ENCODE measurements around the gene DPF3.

Gene DPF3

DNA sequence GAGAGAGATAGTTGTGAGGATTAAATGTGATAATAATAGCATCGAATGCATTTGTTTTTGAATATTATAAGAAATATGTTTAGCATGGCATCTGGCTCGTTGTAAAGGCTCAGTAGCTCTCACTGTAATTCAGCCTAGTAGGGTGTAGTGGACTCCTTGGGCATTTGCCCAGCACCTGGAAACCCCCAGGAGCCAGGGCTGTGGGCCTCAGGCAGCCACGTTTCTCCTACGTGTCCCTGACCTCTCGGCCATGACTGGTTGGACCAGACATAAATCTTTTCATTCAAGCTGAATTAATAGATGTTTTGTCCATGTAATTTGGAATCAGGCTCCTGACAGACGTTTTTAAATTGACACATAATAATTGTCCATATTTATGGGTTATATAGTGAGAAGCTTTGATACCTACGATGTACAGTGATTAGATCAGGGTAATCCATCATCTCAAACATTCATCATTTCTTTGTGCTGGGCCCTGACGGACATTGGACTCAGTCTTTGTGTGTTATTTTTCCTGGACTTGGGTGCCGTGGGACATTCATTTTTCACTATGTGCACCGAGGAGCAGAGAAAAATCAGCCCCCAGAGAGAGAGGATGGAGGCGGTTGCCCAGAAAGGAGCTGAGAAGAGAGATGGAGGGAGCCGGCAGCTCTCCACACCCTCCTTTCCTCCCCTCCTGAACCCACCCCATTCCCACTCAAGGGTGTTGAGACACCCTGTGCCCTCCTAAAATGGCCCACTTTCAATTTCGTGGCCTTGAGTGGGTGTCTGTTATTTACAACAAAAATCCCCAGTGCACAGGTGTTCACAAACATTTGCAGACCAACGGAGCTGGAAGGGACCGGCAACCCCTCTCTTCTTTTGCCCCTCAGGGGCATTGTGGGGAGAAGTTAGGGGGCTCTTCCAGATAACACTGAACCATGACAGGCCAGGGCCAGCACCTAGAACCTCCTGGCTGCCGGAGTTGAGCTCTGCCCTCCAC lies 296.4 kb downstream of the DPF3 start:
- no peak overlapping the region for H3K4me3 ChIP-seq (ENCODE audit: low read length)
- DNase-seq (ENCODE audit: low read depth) = no peak
- TF ChIP-seq, protein P1, sequence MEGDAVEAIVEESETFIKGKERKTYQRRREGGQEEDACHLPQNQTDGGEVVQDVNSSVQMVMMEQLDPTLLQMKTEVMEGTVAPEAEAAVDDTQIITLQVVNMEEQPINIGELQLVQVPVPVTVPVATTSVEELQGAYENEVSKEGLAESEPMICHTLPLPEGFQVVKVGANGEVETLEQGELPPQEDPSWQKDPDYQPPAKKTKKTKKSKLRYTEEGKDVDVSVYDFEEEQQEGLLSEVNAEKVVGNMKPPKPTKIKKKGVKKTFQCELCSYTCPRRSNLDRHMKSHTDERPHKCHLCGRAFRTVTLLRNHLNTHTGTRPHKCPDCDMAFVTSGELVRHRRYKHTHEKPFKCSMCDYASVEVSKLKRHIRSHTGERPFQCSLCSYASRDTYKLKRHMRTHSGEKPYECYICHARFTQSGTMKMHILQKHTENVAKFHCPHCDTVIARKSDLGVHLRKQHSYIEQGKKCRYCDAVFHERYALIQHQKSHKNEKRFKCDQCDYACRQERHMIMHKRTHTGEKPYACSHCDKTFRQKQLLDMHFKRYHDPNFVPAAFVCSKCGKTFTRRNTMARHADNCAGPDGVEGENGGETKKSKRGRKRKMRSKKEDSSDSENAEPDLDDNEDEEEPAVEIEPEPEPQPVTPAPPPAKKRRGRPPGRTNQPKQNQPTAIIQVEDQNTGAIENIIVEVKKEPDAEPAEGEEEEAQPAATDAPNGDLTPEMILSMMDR (IDR thresholded peaks at IDR 0.05; ENCODE audit: insufficient read depth, low read depth, low read length, missing control alignments) = no peak

DNA sequence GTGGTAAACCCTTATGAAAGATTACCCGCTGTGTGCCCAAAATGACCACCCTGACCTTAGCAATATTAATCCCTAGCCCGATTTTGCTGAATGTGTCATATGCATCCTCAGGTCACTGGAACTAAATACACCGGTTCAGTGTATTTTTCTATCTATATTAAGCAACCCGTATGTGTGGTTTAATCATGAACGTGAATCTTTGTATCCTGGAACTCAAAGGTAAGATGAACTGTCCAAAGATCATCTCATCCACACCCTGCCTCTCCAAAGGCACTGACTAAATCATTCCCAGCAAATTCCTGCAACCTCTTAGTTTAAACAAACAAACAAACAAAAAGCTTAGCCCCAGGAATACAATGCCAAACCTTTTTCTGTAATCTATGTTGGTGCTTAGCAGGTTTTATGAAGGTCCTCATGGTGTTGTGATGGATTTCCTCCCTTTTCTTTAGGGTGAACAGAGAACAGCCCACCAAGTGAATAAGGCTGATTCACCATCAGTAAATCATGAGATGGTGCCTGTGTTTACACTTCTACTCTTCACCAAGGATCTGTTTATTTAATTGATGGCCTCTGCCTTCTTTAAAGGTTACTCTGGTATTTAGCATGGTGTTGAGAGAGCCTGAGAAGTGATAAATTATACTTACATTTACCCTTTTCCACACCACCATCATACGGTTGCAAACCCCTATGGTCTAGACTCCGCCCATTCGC lies 298.6 kb downstream of the DPF3 start:
- TF ChIP-seq, protein P1 (IDR thresholded peaks at IDR 0.05; ENCODE audit: insufficient read depth, low read depth, low read length, missing control alignments) = no peak

GRCh38 chr14:72594099-72594901 lies 299.6 kb downstream of the DPF3 start:
- H3K4me3 ChIP-seq (ENCODE audit: low read length) = no peak overlapping the region
- DNase-seq (ENCODE audit: low read depth) = no peak
- TF ChIP-seq, protein P1 (IDR thresholded peaks at IDR 0.05; ENCODE audit: insufficient read depth, low read depth, low read length, missing control alignments) = no peak

More for the DNA sequence above, 298.6 kb downstream of the DPF3 start:
- DNase-seq (ENCODE audit: low read depth) = no peak
- H3K4me3 ChIP-seq (ENCODE audit: low read length) = no peak overlapping the region

DNA sequence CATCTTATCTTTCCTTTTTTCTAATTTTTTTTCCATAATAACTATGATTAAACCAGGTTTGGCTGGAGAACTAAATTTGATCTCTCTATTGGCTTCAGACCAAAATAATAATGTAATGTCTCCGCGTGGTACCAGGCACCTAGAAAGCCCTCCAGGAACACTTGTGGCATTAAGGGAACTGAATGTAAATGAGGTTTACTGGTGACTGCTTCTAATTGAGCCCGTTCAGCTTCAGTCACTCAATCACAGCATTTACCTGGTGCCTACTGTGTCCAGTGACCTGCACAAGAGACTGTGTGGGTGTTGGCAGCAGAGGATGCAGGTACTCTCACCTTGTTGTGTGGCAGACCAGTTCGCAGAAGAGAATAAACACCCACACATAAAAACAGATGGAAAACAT lies 302.5 kb downstream of the DPF3 start:
- no peak for DNase-seq (ENCODE audit: low read depth)
- TF ChIP-seq, protein P1 (IDR thresholded peaks at IDR 0.05; ENCODE audit: insufficient read depth, low read depth, low read length, missing control alignments) = no peak
- no peak overlapping the region for H3K4me3 ChIP-seq (ENCODE audit: low read length)

DNA sequence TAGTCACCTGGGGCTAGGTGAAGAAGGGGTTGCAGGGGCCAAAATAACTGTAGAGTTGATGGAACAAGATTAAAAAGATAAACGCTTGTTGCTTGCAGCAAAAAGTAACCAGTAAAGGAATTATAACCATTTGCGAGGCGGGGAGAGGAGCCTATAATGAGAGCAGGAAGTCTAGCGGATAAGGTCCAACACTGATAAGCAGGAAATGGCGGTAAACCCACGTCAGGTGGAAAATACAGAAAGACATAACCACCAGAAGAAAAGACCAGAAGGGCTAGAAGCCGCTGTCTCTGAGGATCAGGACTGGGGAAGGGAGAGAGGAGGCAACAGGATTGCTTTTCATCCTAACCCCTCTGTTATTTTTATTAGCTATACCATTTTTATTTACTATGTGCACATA lies 303.3 kb downstream of the DPF3 start:
- TF ChIP-seq, protein P1 (IDR thresholded peaks at IDR 0.05; ENCODE audit: insufficient read depth, low read depth, low read length, missing control alignments) = no peak
- H3K4me3 ChIP-seq (ENCODE audit: low read length) = no peak overlapping the region
- DNase-seq (ENCODE audit: low read depth) = no peak

DNA sequence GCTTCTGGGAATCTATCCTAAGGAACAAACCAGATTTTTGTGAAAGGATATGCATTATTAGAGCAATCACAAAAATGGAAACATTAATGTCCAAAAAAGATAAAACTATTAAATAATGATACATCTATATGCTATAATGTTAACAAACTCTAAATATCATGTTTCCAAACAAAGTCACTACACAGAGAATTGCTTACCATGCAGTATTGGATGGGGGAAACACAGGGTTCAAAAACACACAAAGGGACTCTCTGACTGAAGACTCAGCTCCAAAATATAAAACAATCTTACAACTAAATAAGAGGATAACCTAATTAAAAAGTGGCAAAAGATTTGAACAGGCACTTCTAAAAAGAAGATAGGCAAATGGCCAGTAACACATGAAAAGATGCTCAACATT lies 304.2 kb downstream of the DPF3 start:
- DNase-seq (ENCODE audit: low read depth) = no peak
- TF ChIP-seq, protein P1 (IDR thresholded peaks at IDR 0.05; ENCODE audit: insufficient read depth, low read depth, low read length, missing control alignments) = no peak
- H3K4me3 ChIP-seq (ENCODE audit: low read length) = no peak overlapping the region
